Measurements from ENCODE around the gene PSMA6. TPM values are rescaled to one million over a fixed set of nuclear protein-coding genes. Genes with fewer than 3 reads are reported as not detected.
A peak's percentile ranks its signal among the peaks of the same experiment; 100 is the strongest.

Gene PSMA6
- total and polyA plus RNA-seq, 2 of the 13 experiments (the other 11 are each of a cell fraction or from before 2014, with no cell fraction given): 525 to 1,109 TPM

DNA sequence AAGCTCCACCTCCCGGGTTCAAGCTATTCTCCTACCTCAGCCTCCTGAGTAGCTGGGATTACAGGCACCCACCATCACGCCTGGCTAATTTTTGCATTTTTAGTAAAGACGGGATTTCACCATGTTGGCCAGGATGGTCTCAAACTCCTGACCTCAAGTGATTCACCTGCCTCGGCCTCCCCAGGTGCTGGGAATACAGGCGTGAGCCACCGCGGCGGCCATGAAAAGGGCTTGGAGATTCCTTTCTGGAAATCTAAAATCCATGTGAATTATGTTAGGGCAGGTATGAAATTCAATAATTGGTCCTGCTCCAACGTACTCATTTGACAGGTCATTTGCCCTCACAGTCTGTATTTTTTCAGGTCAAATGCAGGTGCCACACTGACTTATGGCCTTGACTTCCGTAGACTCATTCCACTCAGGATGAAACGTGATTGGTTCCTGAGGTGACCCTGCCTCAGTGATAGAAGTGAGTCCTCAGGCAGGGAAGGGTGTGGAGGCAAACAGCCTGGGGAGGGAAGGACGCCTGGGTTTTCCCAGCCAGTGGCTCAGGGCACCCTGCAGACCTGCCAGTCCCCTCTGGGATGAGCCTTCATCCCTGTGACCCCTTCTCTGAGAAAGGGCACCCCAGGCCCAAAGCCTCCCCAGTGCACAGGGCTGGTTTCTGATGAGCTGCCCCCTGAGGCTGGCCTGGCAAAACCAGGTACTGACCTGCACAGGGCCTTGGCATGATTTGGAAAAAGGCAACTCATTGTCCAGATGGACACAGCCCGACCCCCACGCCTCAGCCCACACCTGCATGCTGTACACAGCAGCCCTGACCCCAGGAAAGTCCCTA lies 48.7 kb downstream of the PSMA6 start:
- Histone ChIP-seq H4K20me1 (ENCODE audit: insufficient read depth, low read length) (no peaks in the 10 kb centered on the region), H3K9me3 (ENCODE audit: low read length) (no peaks in the 10 kb centered on the region), H3K79me2 (ENCODE audit: insufficient read depth, low read length) (no peaks in the 10 kb centered on the region), H2AFZ (ENCODE audit: low read length) (no peak overlapping the region), H3K4me3 (replicated peaks in 1 of 3; ENCODE audit: insufficient read depth in 1 of 3, low read depth in 2 of 3, low read length in 3 of 3) (peak overlapping the region in 2 of 3 experiments; percentile 64 to 78; a peak in 3 of 6 replicates), H3K4me2 (ENCODE audit: low read depth, low read length) (peak overlapping the region; percentile 95), H3K36me3 (replicated peaks in 1 of 2; ENCODE audit: control insufficient read depth in 1 of 2, insufficient read depth in 2 of 2, low read length in 2 of 2) (no peaks in the 10 kb centered on the region), H3K27me3 (ENCODE audit: control insufficient read depth in 1 of 2, insufficient read depth in 2 of 2, low read length in 2 of 2) (peaks cover 0 to 3% of the 10 kb centered on the region in 2 experiments; a peak in 2 of 5 replicates), H3K9ac (ENCODE audit: insufficient read depth, low read depth, low read length) (peak overlapping the region; percentile 60; the same call in 1 of the 2 replicates), H3K27ac (ENCODE audit: extremely low read length, insufficient read depth, low read length) (no peak overlapping the region), H3K4me1 (ENCODE audit: insufficient read depth, low read length) (peaks cover 88% of the 10 kb centered on the region)
- POLR2A ChIA-PET: interaction anchor here (0.9 to 15.5 kb wide), 18 partner anchors 8 to 358 kb away, joined by 3 to 473 read pairs (median 10); partner anchors contain the start of genes NFKBIA, PPP2R3C, PSMA6 and SRP54
- ATAC-seq (peak; percentile 0), DNase-seq (ENCODE audit: low spot score) (no peak), FAIRE-seq (no peak)
- CTCF ChIA-PET (ENCODE audit: low intra/inter-chr PET ratio, low total read pairs): interaction anchor here (1.4 kb wide), 1 partner anchor 64 kb away, joined by 3 read pairs; the partner anchor contains the start of gene NFKBIA
- WGBS (ENCODE audit: low lambda C conversion rate): 47% methylated on average over 14 of the region's 14 CpGs
- no TSS peak for BruUV-seq (replicated peaks)
- in situ Hi-C loops (cut with HindIII; ENCODE audit: extremely low pct_ligation_motif_present, low pct_unique_long_range_greater_than_20kb): no loop called here
- intact Hi-C loops (cut with micrococcal nuclease; ENCODE audit: unreplicated experiment): no loop called here
- no peak for TF ChIP-seq SRF (IDR thresholded peaks at IDR 0.05; ENCODE audit: low read depth, low read length)
- no peak for TF ChIP-seq ZNF607 (CRISPR knock-in tag; IDR thresholded peaks at IDR 0.05; ENCODE audit: borderline replicate concordance)
- TF ChIP-seq ZFYVE20 (CRISPR knock-in tag; IDR thresholded peaks at IDR 0.05; ENCODE audit: borderline replicate concordance, low read depth): no peak
- 0 out of 2 replicates have a peak, but pooled peaks have one; percentile 7 for TF ChIP-seq RARA (CRISPR knock-in tag; IDR thresholded peaks at IDR 0.05)
- TF ChIP-seq, protein P1, sequence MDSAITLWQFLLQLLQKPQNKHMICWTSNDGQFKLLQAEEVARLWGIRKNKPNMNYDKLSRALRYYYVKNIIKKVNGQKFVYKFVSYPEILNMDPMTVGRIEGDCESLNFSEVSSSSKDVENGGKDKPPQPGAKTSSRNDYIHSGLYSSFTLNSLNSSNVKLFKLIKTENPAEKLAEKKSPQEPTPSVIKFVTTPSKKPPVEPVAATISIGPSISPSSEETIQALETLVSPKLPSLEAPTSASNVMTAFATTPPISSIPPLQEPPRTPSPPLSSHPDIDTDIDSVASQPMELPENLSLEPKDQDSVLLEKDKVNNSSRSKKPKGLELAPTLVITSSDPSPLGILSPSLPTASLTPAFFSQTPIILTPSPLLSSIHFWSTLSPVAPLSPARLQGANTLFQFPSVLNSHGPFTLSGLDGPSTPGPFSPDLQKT (CRISPR knock-in tag; IDR thresholded peaks at IDR 0.05; ENCODE audit: borderline replicate concordance): no peak
- TF ChIP-seq ZSCAN29 (CRISPR knock-in tag; conservative IDR thresholded peaks at IDR 0.05): no peak
- TF ChIP-seq, protein P2, sequence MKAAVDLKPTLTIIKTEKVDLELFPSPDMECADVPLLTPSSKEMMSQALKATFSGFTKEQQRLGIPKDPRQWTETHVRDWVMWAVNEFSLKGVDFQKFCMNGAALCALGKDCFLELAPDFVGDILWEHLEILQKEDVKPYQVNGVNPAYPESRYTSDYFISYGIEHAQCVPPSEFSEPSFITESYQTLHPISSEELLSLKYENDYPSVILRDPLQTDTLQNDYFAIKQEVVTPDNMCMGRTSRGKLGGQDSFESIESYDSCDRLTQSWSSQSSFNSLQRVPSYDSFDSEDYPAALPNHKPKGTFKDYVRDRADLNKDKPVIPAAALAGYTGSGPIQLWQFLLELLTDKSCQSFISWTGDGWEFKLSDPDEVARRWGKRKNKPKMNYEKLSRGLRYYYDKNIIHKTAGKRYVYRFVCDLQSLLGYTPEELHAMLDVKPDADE (CRISPR knock-in tag; IDR thresholded peaks at IDR 0.05): 0 out of 2 replicates have a peak, but pooled peaks have one; percentile 49
- TF ChIP-seq, protein P3, sequence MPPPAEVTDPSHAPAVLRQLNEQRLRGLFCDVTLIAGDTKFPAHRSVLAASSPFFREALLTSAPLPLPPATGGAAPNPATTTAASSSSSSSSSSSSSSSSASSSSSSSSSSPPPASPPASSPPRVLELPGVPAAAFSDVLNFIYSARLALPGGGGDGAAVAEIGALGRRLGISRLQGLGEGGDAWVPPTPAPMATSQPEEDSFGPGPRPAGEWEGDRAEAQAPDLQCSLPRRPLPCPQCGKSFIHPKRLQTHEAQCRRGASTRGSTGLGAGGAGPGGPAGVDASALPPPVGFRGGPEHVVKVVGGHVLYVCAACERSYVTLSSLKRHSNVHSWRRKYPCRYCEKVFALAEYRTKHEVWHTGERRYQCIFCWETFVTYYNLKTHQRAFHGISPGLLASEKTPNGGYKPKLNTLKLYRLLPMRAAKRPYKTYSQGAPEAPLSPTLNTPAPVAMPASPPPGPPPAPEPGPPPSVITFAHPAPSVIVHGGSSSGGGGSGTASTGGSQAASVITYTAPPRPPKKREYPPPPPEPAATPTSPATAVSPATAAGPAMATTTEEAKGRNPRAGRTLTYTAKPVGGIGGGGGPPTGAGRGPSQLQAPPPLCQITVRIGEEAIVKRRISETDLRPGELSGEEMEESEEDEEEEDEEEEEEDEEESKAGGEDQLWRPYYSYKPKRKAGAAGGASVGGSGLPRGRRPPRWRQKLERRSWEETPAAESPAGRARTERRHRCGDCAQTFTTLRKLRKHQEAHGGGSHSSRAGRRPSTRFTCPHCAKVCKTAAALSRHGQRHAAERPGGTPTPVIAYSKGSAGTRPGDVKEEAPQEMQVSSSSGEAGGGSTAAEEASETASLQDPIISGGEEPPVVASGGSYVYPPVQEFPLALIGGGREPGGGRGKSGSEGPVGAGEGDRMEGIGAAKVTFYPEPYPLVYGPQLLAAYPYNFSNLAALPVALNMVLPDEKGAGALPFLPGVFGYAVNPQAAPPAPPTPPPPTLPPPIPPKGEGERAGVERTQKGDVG (CRISPR knock-in tag; IDR thresholded peaks at IDR 0.05; ENCODE audit: borderline replicate concordance): 0 out of 2 replicates have a peak, but pooled peaks have one; percentile 16
- no peak for TF ChIP-seq RAD51 (IDR thresholded peaks at IDR 0.05; ENCODE audit: borderline replicate concordance)
- TF ChIP-seq SOX5 (CRISPR knock-in tag; IDR thresholded peaks at IDR 0.05; ENCODE audit: borderline replicate concordance): no peak
- TF ChIP-seq CAMTA2 (CRISPR knock-in tag; IDR thresholded peaks at IDR 0.05; ENCODE audit: borderline replicate concordance): no peak
- no peak for TF ChIP-seq ZMYM4 (CRISPR knock-in tag; IDR thresholded peaks at IDR 0.05)
- TF ChIP-seq, protein P4, sequence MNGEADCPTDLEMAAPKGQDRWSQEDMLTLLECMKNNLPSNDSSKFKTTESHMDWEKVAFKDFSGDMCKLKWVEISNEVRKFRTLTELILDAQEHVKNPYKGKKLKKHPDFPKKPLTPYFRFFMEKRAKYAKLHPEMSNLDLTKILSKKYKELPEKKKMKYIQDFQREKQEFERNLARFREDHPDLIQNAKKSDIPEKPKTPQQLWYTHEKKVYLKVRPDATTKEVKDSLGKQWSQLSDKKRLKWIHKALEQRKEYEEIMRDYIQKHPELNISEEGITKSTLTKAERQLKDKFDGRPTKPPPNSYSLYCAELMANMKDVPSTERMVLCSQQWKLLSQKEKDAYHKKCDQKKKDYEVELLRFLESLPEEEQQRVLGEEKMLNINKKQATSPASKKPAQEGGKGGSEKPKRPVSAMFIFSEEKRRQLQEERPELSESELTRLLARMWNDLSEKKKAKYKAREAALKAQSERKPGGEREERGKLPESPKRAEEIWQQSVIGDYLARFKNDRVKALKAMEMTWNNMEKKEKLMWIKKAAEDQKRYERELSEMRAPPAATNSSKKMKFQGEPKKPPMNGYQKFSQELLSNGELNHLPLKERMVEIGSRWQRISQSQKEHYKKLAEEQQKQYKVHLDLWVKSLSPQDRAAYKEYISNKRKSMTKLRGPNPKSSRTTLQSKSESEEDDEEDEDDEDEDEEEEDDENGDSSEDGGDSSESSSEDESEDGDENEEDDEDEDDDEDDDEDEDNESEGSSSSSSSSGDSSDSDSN (CRISPR knock-in tag; IDR thresholded peaks at IDR 0.05): 0 out of 2 replicates have a peak, but pooled peaks have one; percentile 28
- 0 out of 2 replicates have a peak, but pooled peaks have one; percentile 68 for TF ChIP-seq ZNF619 (CRISPR knock-in tag; IDR thresholded peaks at IDR 0.05)
- TF ChIP-seq ZNF768 (CRISPR knock-in tag; IDR thresholded peaks at IDR 0.05): no peak
